ENCODE data around the gene CSTB.

- TF ChIP-seq ZFX (IDR thresholded peaks at IDR 0.05) (no peak), REST (IDR thresholded peaks at IDR 0.05; ENCODE audit: low read depth) (no peak), EZH2phosphoT487 (IDR thresholded peaks at IDR 0.05; ENCODE audit: borderline replicate concordance) (no peak), CTCF (IDR thresholded peaks at IDR 0.05 in 2 of 3, conservative IDR thresholded peaks at IDR 0.05 in 1 of 3; ENCODE audit: borderline replicate concordance in 1 of 3, insufficient read depth in 1 of 3, low read depth in 2 of 3, low read length in 2 of 3) (no peak), SIN3A (IDR thresholded peaks at IDR 0.05; ENCODE audit: low read depth) (no peak)
These were observed 23.3 kb upstream of the CSTB start for GRCh38 chr21:43799301-43799840.
